PC-9 (cell line): Measurements from ENCODE around the gene ANAPC15. TPM values are rescaled to one million over a fixed set of nuclear protein-coding genes. Genes with fewer than 3 reads are reported as not detected.
"Not testable (repeated sequence)": the region's sequence is repeated elsewhere in the genome, so short reads cannot be mapped to it uniquely, and the experiment has no call there.

Experiments used
- BruUV-seq: library from RNA; stranded (reverse); fragments of 400-500 nt; replicated peaks from 2 replicates; lab custom pipeline; 2021; lab: Mats Ljungman, UMichigan
- CTCF ChIA-PET: fragments of 300-600 bp; sonication (Branson Sonifier 250); formaldehyde crosslinking; loops from one replicate; lab custom pipeline; 2022; ENCODE audit warnings: antibody characterized with exemption; lab: Charles Lee
- POLR2A ChIA-PET: fragments of 300-600 bp; sonication (Branson Sonifier 250); formaldehyde crosslinking; loops from one replicate; lab custom pipeline; 2022; ENCODE audit warnings: antibody characterized with exemption; ENCODE audit not compliant: unreplicated experiment; lab: Charles Lee
- DNase-seq, 2 experiments: peaks; one replicate each; pipeline versions ENCODE4 v3.0.0 to v3.0.0-alpha.2; 2015 to 2022; ENCODE audit warnings: mixed read lengths in 1 of 2
- H2AFZ ChIP-seq: fragments of 200-600 bp; sonication (generic); 2 replicates; pipeline ENCODE4 v1.8.1; 2017; ENCODE audit warnings: antibody characterized with exemption
- H3F3A ChIP-seq: fragments of 200-600 bp; sonication (generic); 2 replicates; pipeline ENCODE4 v1.8.1; 2017; ENCODE audit warnings: antibody characterized with exemption, mild to moderate bottlenecking, low read depth; ENCODE audit not compliant: insufficient read depth
- H3K27ac ChIP-seq: fragments of 200-600 bp; sonication (generic); 2 replicates; pipeline ENCODE4 v1.6.1; 2016; ENCODE audit warnings: mixed run types
- H3K27me3 ChIP-seq: fragments of 200-600 bp; sonication (generic); 2 replicates; pipeline ENCODE4 v1.6.1; 2016; ENCODE audit warnings: low read depth, mixed run types; ENCODE audit not compliant: insufficient read depth
- H3K36me3 ChIP-seq: fragments of 200-600 bp; sonication (generic); 2 replicates; pipeline ENCODE4 v1.6.1; 2016; ENCODE audit warnings: low read depth, mixed run types
- H3K4me1 ChIP-seq: fragments of 200-600 bp; sonication (generic); replicated peaks from 2 replicates; pipeline ENCODE4 v1.6.1; 2016; ENCODE audit warnings: mixed run types; ENCODE audit not compliant: insufficient read depth
- H3K4me2 ChIP-seq: fragments of 200-600 bp; sonication (generic); 2 replicates; pipeline ENCODE4 v1.6.1; 2017; ENCODE audit warnings: mixed run types
- H3K4me3 ChIP-seq: fragments of 200-600 bp; sonication (generic); 2 replicates; pipeline ENCODE4 v1.6.1; 2016; ENCODE audit warnings: mixed run types
- H3K79me2 ChIP-seq: fragments of 200-600 bp; sonication (generic); 2 replicates; pipeline ENCODE4 v1.6.1; 2017; ENCODE audit warnings: low read depth, mixed run types
- H3K9me2 ChIP-seq: fragments of 200-600 bp; sonication (generic); 2 replicates; pipeline ENCODE4 v1.8.1; 2017; ENCODE audit warnings: mild to moderate bottlenecking; ENCODE audit not compliant: insufficient read depth
- H3K9me3 ChIP-seq: fragments of 200-600 bp; sonication (generic); 2 replicates; pipeline ENCODE4 v1.8.1; 2016; ENCODE audit warnings: low read depth; ENCODE audit not compliant: insufficient read depth
- H4K20me1 ChIP-seq: fragments of 200-600 bp; sonication (generic); 2 replicates; pipeline ENCODE4 v1.8.1; 2017; ENCODE audit not compliant: insufficient read depth
- CTCF ChIP-seq: fragments of 200-600 bp; sonication (generic); conservative IDR thresholded peaks from 2 replicates; pipeline ENCODE4 v1.6.1; 2017; ENCODE audit warnings: mixed run types, antibody characterized with exemption, mild to moderate bottlenecking, moderate library complexity
- EZH2 ChIP-seq: fragments of 200-600 bp; sonication (generic); IDR thresholded peaks from 2 replicates; pipeline ENCODE4 v1.8.0; 2017; ENCODE audit warnings: antibody characterized with exemption, low read depth
- intact Hi-C: fragments of 100-400 bp; cut with micrococcal nuclease; formaldehyde crosslinking; loops from one replicate; pipeline ENCODE4 v1.10.0; 2022; ENCODE audit not compliant: unreplicated experiment
- total RNA-seq: library from RNA; stranded (reverse); gene quantifications from 2 replicates; pipeline ENCODE4 v1.2.3, GENCODE V29; 2021

ANAPC15 gene
- total RNA-seq, 1 experiment from 2014 or later, result 97.8 TPM

GRCh38 chr11:72155751-72156150, 43.3 kb upstream of the ANAPC15 start:
- H3K9me3 ChIP-seq, result no peaks in the 10 kb centered on the region
- no peak overlapping the region for H3K4me2 ChIP-seq
- no peak overlapping the region for H3K4me3 ChIP-seq
- intact Hi-C loops, result no loop called here
- H3K79me2 ChIP-seq, result no peaks in the 10 kb centered on the region
- no peaks in the 10 kb centered on the region for H3F3A ChIP-seq
- H3K9me2 ChIP-seq, result no peaks in the 10 kb centered on the region
- H3K27ac ChIP-seq, result no peak overlapping the region
- H3K27me3 ChIP-seq, result no peaks in the 10 kb centered on the region
- no peaks in the 10 kb centered on the region for H3K4me1 ChIP-seq
- no peaks in the 10 kb centered on the region for H4K20me1 ChIP-seq
- TF ChIP-seq CTCF (no peak), EZH2 (no peak)
- no peaks in the 10 kb centered on the region for H3K36me3 ChIP-seq
- POLR2A ChIA-PET, result interaction anchor here (0.6 kb wide), 1 partner anchor 625 kb away, joined by 3 read pairs; no protein-coding TSS in a partner anchor
- CTCF ChIA-PET, result interaction anchor here (1.3 kb wide), 1 partner anchor 12 kb away, joined by 3 read pairs; no protein-coding TSS in a partner anchor
- DNase-seq, result no peak
- no TSS peak for BruUV-seq
- no peak overlapping the region for H2AFZ ChIP-seq

- Histone ChIP-seq H3K4me3 (no peak overlapping the region), H3F3A (no peaks in the 10 kb centered on the region), H4K20me1 (no peaks in the 10 kb centered on the region), H2AFZ (no peak overlapping the region), H3K27me3 (no peaks in the 10 kb centered on the region), H3K79me2 (no peaks in the 10 kb centered on the region), H3K9me3 (no peaks in the 10 kb centered on the region), H3K9me2 (no peaks in the 10 kb centered on the region), H3K4me2 (no peak overlapping the region), H3K4me1 (no peaks in the 10 kb centered on the region), H3K36me3 (no peaks in the 10 kb centered on the region), H3K27ac (no peak overlapping the region)
- CTCF ChIA-PET, result no interaction called here
- intact Hi-C loops, result no loop called here
- DNase-seq, result no peak
- BruUV-seq, result no TSS peak
- TF ChIP-seq EZH2 (no peak), CTCF (no peak)
- POLR2A ChIA-PET, result no interaction called here
Measured at GRCh38 chr11:72154816-72155215, 42.3 kb upstream of the ANAPC15 start.

- CTCF ChIA-PET, H3K79me2 ChIP-seq, H3K9me3 ChIP-seq, H3K9me2 ChIP-seq, H3K4me2 ChIP-seq, H3K4me1 ChIP-seq, POLR2A ChIA-PET, H4K20me1 ChIP-seq, H2AFZ ChIP-seq, H3F3A ChIP-seq, H3K36me3 ChIP-seq, H3K4me3 ChIP-seq, intact Hi-C loops, H3K27me3 ChIP-seq, H3K27ac ChIP-seq, BruUV-seq: not testable (repeated sequence)
- peak in 1 of 2 experiments; percentile 20 for DNase-seq
Measured at GRCh38 chr11:72153874-72154273, 41.4 kb upstream of the ANAPC15 start.

GRCh38 chr11:72150882-72151281, 38.4 kb upstream of the ANAPC15 start:
- BruUV-seq, result no TSS peak
- POLR2A ChIA-PET, result no interaction called here
- H4K20me1 ChIP-seq, result no peaks in the 10 kb centered on the region
- CTCF ChIA-PET, result no interaction called here
- no peaks in the 10 kb centered on the region for H3K9me3 ChIP-seq
- no peaks in the 10 kb centered on the region for H3K4me1 ChIP-seq
- no peak for DNase-seq
- TF ChIP-seq CTCF (no peak), EZH2 (no peak)
- H3K9me2 ChIP-seq, result no peaks in the 10 kb centered on the region
- no peaks in the 10 kb centered on the region for H3F3A ChIP-seq
- H3K4me3 ChIP-seq, result no peak overlapping the region
- no peaks in the 10 kb centered on the region for H3K79me2 ChIP-seq
- H3K4me2 ChIP-seq, result no peak overlapping the region
- H3K36me3 ChIP-seq, result no peaks in the 10 kb centered on the region
- H3K27me3 ChIP-seq, result no peaks in the 10 kb centered on the region
- intact Hi-C loops, result no loop called here
- no peak overlapping the region for H2AFZ ChIP-seq
- no peak overlapping the region for H3K27ac ChIP-seq
